Measurements from ENCODE around the gene PCK1. TPM values are rescaled to one million over a fixed set of nuclear protein-coding genes. Genes with fewer than 3 reads are reported as not detected.

Gene PCK1
- total and polyA plus RNA-seq, 2 of the 13 experiments (the other 11 are each of a cell fraction or from before 2014, with no cell fraction given): 6.5 to 12.6 TPM

- TF ChIP-seq ZNF441 (CRISPR knock-in tag; IDR thresholded peaks at IDR 0.05; ENCODE audit: borderline replicate concordance): peak; percentile 47; the same call in 1 of the 2 replicates
- peak; percentile 18; the same call in 1 of the 2 replicates for TF ChIP-seq ZNF550 (CRISPR knock-in tag; IDR thresholded peaks at IDR 0.05; ENCODE audit: borderline replicate concordance)
Observed at GRCh38 chr20:57590485-57591288, 29.8 kb downstream of the PCK1 start (continued).

- H2AFZ ChIP-seq (ENCODE audit: low read length): no peak overlapping the region
- H3K36me3 ChIP-seq (replicated peaks in 1 of 2; ENCODE audit: control insufficient read depth in 1 of 2, insufficient read depth in 2 of 2, low read length in 2 of 2): no peaks in the 10 kb centered on the region
- BruUV-seq (replicated peaks): no TSS peak
- CTCF ChIA-PET (ENCODE audit: low intra/inter-chr PET ratio, low total read pairs): interaction anchor here (8.0 to 10.0 kb wide), 2 partner anchors 64 to 76 kb away, joined by 140 to 204 read pairs; partner anchors contain the start of gene CTCFL
- no peak for ATAC-seq
- H3K4me3 ChIP-seq (replicated peaks in 1 of 3; ENCODE audit: insufficient read depth in 1 of 3, low read depth in 2 of 3, low read length in 3 of 3): peak overlapping the region in 1 of 3 experiments; percentile 15; a peak in 1 of 6 replicates
- no peak overlapping the region for H3K9ac ChIP-seq (ENCODE audit: insufficient read depth, low read depth, low read length)
- peak overlapping the region; percentile 68 for H3K27ac ChIP-seq (ENCODE audit: extremely low read length, insufficient read depth, low read length)
- no peaks in the 10 kb centered on the region; a peak in 2 of 5 replicates for H3K27me3 ChIP-seq (ENCODE audit: control insufficient read depth in 1 of 2, insufficient read depth in 2 of 2, low read length in 2 of 2)
- no peaks in the 10 kb centered on the region for H3K79me2 ChIP-seq (ENCODE audit: insufficient read depth, low read length)
- peak overlapping the region; percentile 39 for H3K4me2 ChIP-seq (ENCODE audit: low read depth, low read length)
- peaks cover 82% of the 10 kb centered on the region for H3K4me1 ChIP-seq (ENCODE audit: insufficient read depth, low read length)
- no peak for DNase-seq (ENCODE audit: low spot score)
- FAIRE-seq: no peak
- intact Hi-C loops (cut with micrococcal nuclease; ENCODE audit: unreplicated experiment) (loop anchor here (5.0 kb wide), 1 partner anchor 34 kb away; no protein-coding TSS in a partner anchor), in situ Hi-C loops (cut with HindIII; ENCODE audit: extremely low pct_ligation_motif_present, low pct_unique_long_range_greater_than_20kb) (loop anchor here (5.0 kb wide), 1 partner anchor 74 kb away; no protein-coding TSS in a partner anchor)
- no peaks in the 10 kb centered on the region for H4K20me1 ChIP-seq (ENCODE audit: insufficient read depth, low read length)
- 56% methylated on average over 15 of the region's 15 CpGs for WGBS (ENCODE audit: low lambda C conversion rate)
- POLR2A ChIA-PET: interaction anchor here (0.6 to 3.1 kb wide), 6 partner anchors 8 to 64 kb away, joined by 3 to 16 read pairs (median 6); partner anchors contain the start of gene PCK1
- peaks cover 8% of the 10 kb centered on the region for H3K9me3 ChIP-seq (ENCODE audit: low read length)
- no peak for TF ChIP-seq NRL (CRISPR knock-in tag; IDR thresholded peaks at IDR 0.05; ENCODE audit: borderline replicate concordance)
- peak; percentile 28; the same call in 1 of the 2 replicates for TF ChIP-seq ZNF607 (CRISPR knock-in tag; IDR thresholded peaks at IDR 0.05; ENCODE audit: borderline replicate concordance)
- no peak for TF ChIP-seq ZBTB20 (CRISPR knock-in tag; IDR thresholded peaks at IDR 0.05; ENCODE audit: borderline replicate concordance, low read depth)
- TF ChIP-seq ZNF589 (CRISPR knock-in tag; conservative IDR thresholded peaks at IDR 0.05): peak; percentile 54; the same call in 1 of the 2 replicates
- TF ChIP-seq ARID5B (CRISPR knock-in tag; IDR thresholded peaks at IDR 0.05): no peak
- TF ChIP-seq ZNF577 (CRISPR knock-in tag; IDR thresholded peaks at IDR 0.05; ENCODE audit: borderline replicate concordance, low read depth): no peak
- no peak for TF ChIP-seq IRF1 (CRISPR knock-in tag; IDR thresholded peaks at IDR 0.05; ENCODE audit: low read depth)
- no peak for TF ChIP-seq PBX2 (CRISPR knock-in tag; IDR thresholded peaks at IDR 0.05)
- no peak for TF ChIP-seq SSRP1 (CRISPR knock-in tag; IDR thresholded peaks at IDR 0.05)
- no peak; the same call in 1 of the 2 replicates for TF ChIP-seq PAX8 (CRISPR knock-in tag; IDR thresholded peaks at IDR 0.05; ENCODE audit: borderline replicate concordance)
Observed at GRCh38 chr20:57591289-57592229, 30.6 kb downstream of the PCK1 start.
